MM.1S (cell line): ENCODE data around the gene CROT.
A peak's percentile ranks its signal among the peaks of the same experiment; 100 is the strongest.

Source experiments
- DNase-seq: peaks from one replicate; pipeline ENCODE4 v3.0.0-alpha.2; 2015
- H2AFZ ChIP-seq: fragments of 300-600 bp; sonication (generic); 2 replicates; pipeline ENCODE4 v1.6.0; 2016; ENCODE audit warnings: antibody characterized with exemption, low read length
- H3F3A ChIP-seq: fragments of 300-600 bp; sonication (generic); 2 replicates; pipeline ENCODE4 v1.6.1; 2016; ENCODE audit warnings: mild to moderate bottlenecking, antibody characterized with exemption, low read length, moderate library complexity, mixed read lengths; ENCODE audit not compliant: insufficient read depth
- H3K27ac ChIP-seq: fragments of 300-600 bp; sonication (generic); 2 replicates; pipeline ENCODE4 v1.5.1; 2016; ENCODE audit warnings: mild to moderate bottlenecking, low read length
- H3K27me3 ChIP-seq: fragments of 300-600 bp; sonication (generic); replicated peaks from 2 replicates; pipeline ENCODE4 v1.6.0; 2016; ENCODE audit warnings: low read length; ENCODE audit not compliant: insufficient read depth
- H3K36me3 ChIP-seq: fragments of 300-600 bp; sonication (generic); replicated peaks from 2 replicates; pipeline ENCODE4 v1.6.1; 2016; ENCODE audit warnings: mild to moderate bottlenecking, low read length, mixed read lengths; ENCODE audit not compliant: insufficient read depth
- H3K4me1 ChIP-seq: fragments of 300-600 bp; sonication (generic); 2 replicates; pipeline ENCODE4 v1.6.1; 2016; ENCODE audit warnings: low read length, mixed read lengths
- H3K4me2 ChIP-seq: fragments of 300-600 bp; sonication (generic); 2 replicates; pipeline ENCODE4 v1.6.0; 2016; ENCODE audit warnings: low read depth, low read length
- H3K4me3 ChIP-seq: fragments of 300-600 bp; sonication (generic); 2 replicates; pipeline ENCODE4 v1.5.1; 2016; ENCODE audit warnings: low read length, mixed read lengths
- H3K79me2 ChIP-seq: fragments of 300-600 bp; sonication (generic); 2 replicates; pipeline ENCODE4 v1.6.1; 2016; ENCODE audit warnings: mixed run types, low read length, mixed read lengths
- H3K9ac ChIP-seq: fragments of 300-600 bp; sonication (generic); 2 replicates; pipeline ENCODE4 v1.6.1; 2016; ENCODE audit warnings: low read length, mixed read lengths
- H3K9me2 ChIP-seq: fragments of 300-600 bp; sonication (generic); replicated peaks from 2 replicates; pipeline ENCODE4 v1.6.1; 2016; ENCODE audit warnings: mild to moderate bottlenecking, low read length, mixed read lengths; ENCODE audit not compliant: insufficient read depth
- H3K9me3 ChIP-seq: fragments of 300-600 bp; sonication (generic); replicated peaks from 2 replicates; pipeline ENCODE4 v1.6.1; 2016; ENCODE audit warnings: mild to moderate bottlenecking, low read length, mixed read lengths; ENCODE audit not compliant: insufficient read depth
- H4K20me1 ChIP-seq: fragments of 300-600 bp; sonication (generic); 2 replicates; pipeline ENCODE4 v1.6.1; 2016; ENCODE audit warnings: mild to moderate bottlenecking, low read length, moderate library complexity, mixed read lengths; ENCODE audit not compliant: insufficient read depth
- CTCF ChIP-seq: fragments of 300-600 bp; sonication (generic); IDR thresholded peaks from 2 replicates; pipeline ENCODE4 v1.5.1; 2016; ENCODE audit warnings: antibody characterized with exemption, low read length, mixed read lengths
- EZH2 ChIP-seq: fragments of 300-600 bp; sonication (generic); optimal IDR thresholded peaks from 2 replicates; pipeline ENCODE3; 2017; ENCODE audit warnings: low read depth, mild to moderate bottlenecking, antibody characterized with exemption, low read length, mixed read lengths
- EZH2phosphoT487 ChIP-seq: fragments of 300-600 bp; sonication (generic); IDR thresholded peaks from 2 replicates; pipeline ENCODE4 v1.6.1; 2018; ENCODE audit warnings: antibody characterized with exemption, low read length

CROT gene

GRCh38 chr7:87345166-87345927 lies at the start of gene CROT:
TSS of gene CROT (plus strand) at chr7:87345664. CDS start at chr7:87349069, 3,405 bp downstream.
- H3K4me3 ChIP-seq, result peak within 1 kb of the TSS; percentile 80
- H3K9ac ChIP-seq, result peak within 1 kb of the TSS; percentile 67; the same call in 1 of the 2 replicates
- H3K79me2 ChIP-seq, result no peaks in the 10 kb centered on the region
- peak within 1 kb of the TSS; percentile 99 for H3K4me2 ChIP-seq
- TF ChIP-seq EZH2 (no peak), CTCF (no peak), EZH2phosphoT487 (no peak)
- no peaks in the 10 kb centered on the region for H3K36me3 ChIP-seq
- DNase-seq, result peak; percentile 94
- H3K9me3 ChIP-seq, result no peaks in the 10 kb centered on the region
- peaks cover 13% of the 10 kb centered on the region for H3F3A ChIP-seq
- H3K9me2 ChIP-seq, result no peaks in the 10 kb centered on the region
- no peaks in the 10 kb centered on the region for H4K20me1 ChIP-seq
- H3K4me1 ChIP-seq, result peaks cover 30% of the 10 kb centered on the region
- peak within 1 kb of the TSS; percentile 69; the same call in 1 of the 2 replicates for H3K27ac ChIP-seq
- peak within 1 kb of the TSS; percentile 99 for H2AFZ ChIP-seq
- no peaks in the 10 kb centered on the region for H3K27me3 ChIP-seq

GRCh38 chr7:87300756-87301155 lies 44.7 kb upstream of the CROT start:
- no peak for TF ChIP-seq EZH2phosphoT487
- TF ChIP-seq EZH2, result no peak
- Histone ChIP-seq H3K79me2 (no peaks in the 10 kb centered on the region), H3K9me3 (no peaks in the 10 kb centered on the region), H3K9ac (no peak overlapping the region), H3K9me2 (no peaks in the 10 kb centered on the region), H2AFZ (no peak overlapping the region), H3K4me3 (no peak overlapping the region), H4K20me1 (no peaks in the 10 kb centered on the region), H3K4me1 (no peaks in the 10 kb centered on the region), H3K4me2 (no peak overlapping the region), H3K36me3 (no peaks in the 10 kb centered on the region), H3K27me3 (no peaks in the 10 kb centered on the region), H3K27ac (no peak overlapping the region), H3F3A (no peaks in the 10 kb centered on the region)
- DNase-seq, result no peak

GRCh38 chr7:87310790-87311419 lies 34.6 kb upstream of the CROT start:
- TF ChIP-seq EZH2phosphoT487 (no peak), EZH2 (no peak), CTCF (no peak)
- H3K9ac ChIP-seq, result no peak overlapping the region
- no peaks in the 10 kb centered on the region for H3K36me3 ChIP-seq
- no peak overlapping the region for H3K4me2 ChIP-seq
- no peak overlapping the region for H3K4me3 ChIP-seq
- H3K79me2 ChIP-seq, result no peaks in the 10 kb centered on the region
- H3K4me1 ChIP-seq, result peaks cover 4% of the 10 kb centered on the region
- H3K9me3 ChIP-seq, result no peaks in the 10 kb centered on the region
- H4K20me1 ChIP-seq, result no peaks in the 10 kb centered on the region
- H2AFZ ChIP-seq, result no peak overlapping the region
- no peak overlapping the region for H3K27ac ChIP-seq
- no peaks in the 10 kb centered on the region for H3F3A ChIP-seq
- H3K9me2 ChIP-seq, result no peaks in the 10 kb centered on the region
- DNase-seq, result no peak
- no peaks in the 10 kb centered on the region for H3K27me3 ChIP-seq
